SK-N-SH (cell line): ENCODE measurements around the gene PGP. TPM values are rescaled to one million over a fixed set of nuclear protein-coding genes. Genes with fewer than 3 reads are reported as not detected.

ENCODE experiments used
- CTCF ChIA-PET: fragments of 300-600, 350-600 bp; formaldehyde crosslinking; extraction: SDS; loops from one replicate; lab custom pipeline; 2021; lab: Yijun Ruan, JAX
- POLR2A ChIA-PET: fragments of 350-600 bp; sonication (Branson Sonifier 250); formaldehyde crosslinking; extraction: SDS; loops from one replicate; lab custom pipeline; 2020; ENCODE audit warnings: antibody characterized with exemption, inconsistent platforms; lab: Yijun Ruan, JAX
- DNase-seq: peaks from one replicate; pipeline ENCODE4 v3.0.0; 2012
- H2AFZ ChIP-seq: fragments of 200-600 bp; sonication (generic); 2 replicates; pipeline ENCODE4 v1.8.1; 2016; ENCODE audit warnings: antibody characterized with exemption, mild to moderate bottlenecking, low read depth
- H3F3A ChIP-seq: fragments of 200-600 bp; sonication (generic); replicated peaks from 2 replicates; pipeline ENCODE3; 2016; ENCODE audit warnings: antibody characterized with exemption, mild to moderate bottlenecking; ENCODE audit not compliant: insufficient read depth
- H3K27ac ChIP-seq, 2 experiments: fragments of 200-500 bp in 1 of 2; fragments of 200-600 bp in 1 of 2; sonication (Bioruptor generic) in 1 of 2; sonication (generic), shearing (Covaris generic) in 1 of 2; 2 replicates each; pipeline versions ENCODE4 v1.5.1 to v1.6.1; 2014 to 2016; ENCODE audit warnings: low read depth in 2 of 2, inconsistent platforms in 1 of 2, low read length in 1 of 2, mild to moderate bottlenecking in 1 of 2, mixed read lengths in 1 of 2
- H3K27me3 ChIP-seq: fragments of 200-600 bp; sonication (generic), shearing (Covaris generic); 2 replicates; pipeline ENCODE4 v1.6.1; 2016; ENCODE audit warnings: mixed run types; ENCODE audit not compliant: insufficient read depth
- H3K36me3 ChIP-seq, 2 experiments: fragments of 200-500 bp in 1 of 2; fragments of 200-600 bp in 1 of 2; sonication (Bioruptor generic) in 1 of 2; sonication (generic) in 1 of 2; replicated peaks in 1 of 2; 2 replicates each; pipeline versions ENCODE3 to v1.5.1; 2014 to 2016; ENCODE audit warnings: low read length in 1 of 2, mild to moderate bottlenecking in 1 of 2; ENCODE audit not compliant: insufficient read depth in 2 of 2, control insufficient read depth in 1 of 2
- H3K4me1 ChIP-seq, 2 experiments: fragments of 200-500 bp in 1 of 2; fragments of 200-600 bp in 1 of 2; sonication (Bioruptor generic) in 1 of 2; sonication (generic), shearing (Covaris generic) in 1 of 2; 2 replicates each; pipeline versions ENCODE4 v1.5.1 to v1.6.1; 2014 to 2016; ENCODE audit warnings: low read depth in 1 of 2, low read length in 1 of 2, mixed run types in 1 of 2; ENCODE audit not compliant: insufficient read depth in 2 of 2, control insufficient read depth in 1 of 2
- H3K4me2 ChIP-seq: fragments of 200-600 bp; sonication (generic), shearing (Covaris generic); 2 replicates; pipeline ENCODE4 v1.6.1; 2017; ENCODE audit warnings: mixed run types
- H3K4me3 ChIP-seq, 2 experiments: fragments of 200-500 bp in 1 of 2; fragments of 200-600 bp in 1 of 2; sonication (Bioruptor generic) in 1 of 2; sonication (generic), shearing (Covaris generic) in 1 of 2; 2 replicates each; pipeline versions ENCODE4 v1.5.1 to v1.8.1; 2014 to 2016; ENCODE audit warnings: low read depth in 2 of 2, inconsistent platforms in 1 of 2, low read length in 1 of 2, mild to moderate bottlenecking in 1 of 2, mixed read lengths in 1 of 2, moderate library complexity in 1 of 2
- H3K79me2 ChIP-seq: fragments of 200-600 bp; sonication (generic); 2 replicates; pipeline ENCODE4 v1.8.1; 2017; ENCODE audit warnings: mild to moderate bottlenecking; ENCODE audit not compliant: insufficient read depth
- H3K9ac ChIP-seq: fragments of 200-600 bp; sonication (generic); 2 replicates; pipeline ENCODE4 v1.6.1; 2017; ENCODE audit warnings: mixed run types
- H3K9me2 ChIP-seq: fragments of 200-600 bp; sonication (generic); 2 replicates; pipeline ENCODE4 v1.6.1; 2017; ENCODE audit warnings: mixed run types
- H3K9me3 ChIP-seq: fragments of 200-600 bp; sonication (generic); 2 replicates; pipeline ENCODE4 v1.6.1; 2017; ENCODE audit warnings: mixed run types, mild to moderate bottlenecking, moderate library complexity
- H4K20me1 ChIP-seq: fragments of 200-600 bp; sonication (generic); 2 replicates; pipeline ENCODE4 v1.6.1; 2017; ENCODE audit warnings: mild to moderate bottlenecking, mixed run types; ENCODE audit not compliant: insufficient read depth
- FOSL2 ChIP-seq: IDR thresholded peaks from 2 replicates; pipeline ENCODE4 v1.4.0; 2012; ENCODE audit warnings: low read depth, mild to moderate bottlenecking, moderate library complexity, borderline replicate concordance
- NRF1 ChIP-seq: IDR thresholded peaks from 2 replicates; pipeline ENCODE4 v1.6.1; 2012; ENCODE audit warnings: low read depth, mild to moderate bottlenecking, low read length
- RAD21 ChIP-seq: IDR thresholded peaks from 2 replicates; pipeline ENCODE4 v1.6.1; 2012; ENCODE audit warnings: mild to moderate bottlenecking, low read length
- YY1 ChIP-seq: IDR thresholded peaks from 2 replicates; pipeline ENCODE4 v1.4.0; 2012; ENCODE audit warnings: low read depth, mild to moderate bottlenecking
- WGBS: methylation state at CpG from one replicate; pipeline ENCODE4 v1.1.6; 2017; ENCODE audit warnings: low lambda C conversion rate; 5-methylcytosine and 5-hydroxymethylcytosine counted together
- polyA plus RNA-seq, 3 experiments: library from polyadenylated mRNA; depleted of rRNA; stranded (reverse); fragments of >200 nt; gene quantifications; 2 replicates each; pipeline ENCODE4 v1.2.3, GENCODE V29; 2012
- TF ChIP-seq, protein P1 (sequence below): IDR thresholded peaks from 2 replicates; pipeline ENCODE4 v1.6.1; 2012; ENCODE audit warnings: mild to moderate bottlenecking, low read depth, low read length, moderate library complexity
- TF ChIP-seq, protein P2 (sequence below): fragments of 150-350 bp; IDR thresholded peaks from 2 replicates; pipeline ENCODE4 v1.6.1; 2016; ENCODE audit warnings: mild to moderate bottlenecking, low read depth, low read length

Gene PGP
- polyA plus RNA-seq, 1 of the 3 experiments (the other 2 are of a cell fraction) = 10.3 TPM

DNA sequence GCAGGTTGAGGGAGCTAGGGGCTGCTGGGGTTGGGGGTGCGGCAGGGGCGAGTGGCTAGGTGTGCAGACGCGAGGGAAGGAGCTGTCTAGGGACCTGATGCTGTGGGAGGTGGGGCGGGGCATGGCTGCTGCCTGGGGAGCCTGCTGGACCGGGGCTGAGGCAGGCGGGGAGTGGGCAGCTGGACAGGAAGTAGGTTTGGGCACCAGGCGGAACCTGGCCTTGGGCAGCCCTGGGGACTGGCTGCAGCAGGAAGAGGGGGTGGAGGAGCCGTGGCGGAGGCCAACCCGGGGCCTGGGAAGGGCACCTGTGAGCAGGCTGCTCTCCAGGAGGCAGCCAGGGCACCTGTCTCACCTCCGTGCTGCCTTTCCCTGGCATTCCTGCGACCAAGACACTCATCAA lies 15.7 kb upstream of the PGP start:
- no peak overlapping the region for H3K9ac ChIP-seq
- H3K27me3 ChIP-seq = no peaks in the 10 kb centered on the region
- H3K9me2 ChIP-seq = no peaks in the 10 kb centered on the region
- H3K79me2 ChIP-seq = peaks cover 32% of the 10 kb centered on the region
- H3K36me3 ChIP-seq = peaks cover 0 to 67% of the 10 kb centered on the region in 2 experiments
- no peak overlapping the region for H3K4me2 ChIP-seq
- H3K4me1 ChIP-seq = no peaks in the 10 kb centered on the region; a peak in 1 of 4 replicates
- CTCF ChIA-PET = interaction anchor here (0.7 to 1.6 kb wide), 2 partner anchors 12 to 21 kb away, joined by 3 to 5 read pairs; partner anchors contain the start of gene ECI1
- 93% methylated on average over 7 of the region's 13 CpGs for WGBS
- POLR2A ChIA-PET = no interaction called here
- H3K4me3 ChIP-seq = no peak overlapping the region
- no peak overlapping the region for H3K27ac ChIP-seq
- no peak overlapping the region for H2AFZ ChIP-seq
- peaks cover 30% of the 10 kb centered on the region for H4K20me1 ChIP-seq
- no peaks in the 10 kb centered on the region for H3K9me3 ChIP-seq
- no peaks in the 10 kb centered on the region for H3F3A ChIP-seq
- TF ChIP-seq RAD21 = no peak
- TF ChIP-seq NRF1 = no peak
- TF ChIP-seq, protein P1, sequence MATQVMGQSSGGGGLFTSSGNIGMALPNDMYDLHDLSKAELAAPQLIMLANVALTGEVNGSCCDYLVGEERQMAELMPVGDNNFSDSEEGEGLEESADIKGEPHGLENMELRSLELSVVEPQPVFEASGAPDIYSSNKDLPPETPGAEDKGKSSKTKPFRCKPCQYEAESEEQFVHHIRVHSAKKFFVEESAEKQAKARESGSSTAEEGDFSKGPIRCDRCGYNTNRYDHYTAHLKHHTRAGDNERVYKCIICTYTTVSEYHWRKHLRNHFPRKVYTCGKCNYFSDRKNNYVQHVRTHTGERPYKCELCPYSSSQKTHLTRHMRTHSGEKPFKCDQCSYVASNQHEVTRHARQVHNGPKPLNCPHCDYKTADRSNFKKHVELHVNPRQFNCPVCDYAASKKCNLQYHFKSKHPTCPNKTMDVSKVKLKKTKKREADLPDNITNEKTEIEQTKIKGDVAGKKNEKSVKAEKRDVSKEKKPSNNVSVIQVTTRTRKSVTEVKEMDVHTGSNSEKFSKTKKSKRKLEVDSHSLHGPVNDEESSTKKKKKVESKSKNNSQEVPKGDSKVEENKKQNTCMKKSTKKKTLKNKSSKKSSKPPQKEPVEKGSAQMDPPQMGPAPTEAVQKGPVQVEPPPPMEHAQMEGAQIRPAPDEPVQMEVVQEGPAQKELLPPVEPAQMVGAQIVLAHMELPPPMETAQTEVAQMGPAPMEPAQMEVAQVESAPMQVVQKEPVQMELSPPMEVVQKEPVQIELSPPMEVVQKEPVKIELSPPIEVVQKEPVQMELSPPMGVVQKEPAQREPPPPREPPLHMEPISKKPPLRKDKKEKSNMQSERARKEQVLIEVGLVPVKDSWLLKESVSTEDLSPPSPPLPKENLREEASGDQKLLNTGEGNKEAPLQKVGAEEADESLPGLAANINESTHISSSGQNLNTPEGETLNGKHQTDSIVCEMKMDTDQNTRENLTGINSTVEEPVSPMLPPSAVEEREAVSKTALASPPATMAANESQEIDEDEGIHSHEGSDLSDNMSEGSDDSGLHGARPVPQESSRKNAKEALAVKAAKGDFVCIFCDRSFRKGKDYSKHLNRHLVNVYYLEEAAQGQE = no peak
- DNase-seq = no peak

DNA sequence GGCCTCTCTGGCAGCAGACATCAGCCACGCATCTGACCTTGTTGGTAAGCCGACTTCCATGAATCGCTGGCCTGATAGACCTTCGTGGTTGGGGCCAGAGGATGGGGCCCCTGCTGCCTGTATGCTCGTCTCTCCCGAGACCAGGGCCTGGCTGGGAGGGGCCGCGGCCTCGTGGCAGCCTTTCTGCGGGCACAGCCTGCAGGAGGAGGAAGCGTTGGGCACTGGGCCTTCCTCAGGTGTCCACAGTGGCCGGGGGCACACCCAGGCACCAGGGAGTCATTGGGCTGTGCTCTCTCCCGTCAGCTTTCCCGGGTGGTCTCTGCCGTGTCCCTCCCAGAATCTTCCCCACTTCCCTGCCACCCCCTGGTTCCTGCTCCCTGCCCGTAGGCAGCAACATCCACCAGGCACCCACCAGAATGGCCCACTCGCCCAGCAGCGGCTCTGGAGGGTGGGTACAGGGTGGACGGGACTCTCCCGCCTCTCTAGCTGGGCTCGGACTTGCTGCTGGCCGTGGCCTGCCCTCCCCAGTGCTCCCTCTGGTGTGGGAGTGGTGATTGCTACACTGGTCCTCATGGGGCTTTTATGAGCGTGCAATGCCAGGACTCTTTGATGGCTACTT lies 15.1 kb upstream of the PGP start:
- POLR2A ChIA-PET = no interaction called here
- peaks cover 0 to 2% of the 10 kb centered on the region in 2 experiments; a peak in 1 of 4 replicates for H3K4me1 ChIP-seq
- no peaks in the 10 kb centered on the region for H3F3A ChIP-seq
- H3K4me3 ChIP-seq = no peak overlapping the region
- H3K4me2 ChIP-seq = no peak overlapping the region
- no peak overlapping the region for H3K27ac ChIP-seq
- no peak overlapping the region for H3K9ac ChIP-seq
- H3K9me3 ChIP-seq = no peaks in the 10 kb centered on the region
- TF ChIP-seq FOSL2 (no peak), YY1 (no peak)
- TF ChIP-seq, protein P2, sequence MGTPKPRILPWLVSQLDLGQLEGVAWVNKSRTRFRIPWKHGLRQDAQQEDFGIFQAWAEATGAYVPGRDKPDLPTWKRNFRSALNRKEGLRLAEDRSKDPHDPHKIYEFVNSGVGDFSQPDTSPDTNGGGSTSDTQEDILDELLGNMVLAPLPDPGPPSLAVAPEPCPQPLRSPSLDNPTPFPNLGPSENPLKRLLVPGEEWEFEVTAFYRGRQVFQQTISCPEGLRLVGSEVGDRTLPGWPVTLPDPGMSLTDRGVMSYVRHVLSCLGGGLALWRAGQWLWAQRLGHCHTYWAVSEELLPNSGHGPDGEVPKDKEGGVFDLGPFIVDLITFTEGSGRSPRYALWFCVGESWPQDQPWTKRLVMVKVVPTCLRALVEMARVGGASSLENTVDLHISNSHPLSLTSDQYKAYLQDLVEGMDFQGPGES = no peak
- no peak for DNase-seq
- no peaks in the 10 kb centered on the region for H3K27me3 ChIP-seq
- H3K36me3 ChIP-seq = peaks cover 0 to 61% of the 10 kb centered on the region in 2 experiments
- CTCF ChIA-PET = interaction anchor here (0.7 to 1.6 kb wide), 2 partner anchors 12 to 439 kb away, joined by 3 to 5 read pairs; no protein-coding TSS in a partner anchor
- peaks cover 38% of the 10 kb centered on the region for H3K79me2 ChIP-seq
- H3K9me2 ChIP-seq = no peaks in the 10 kb centered on the region
- H2AFZ ChIP-seq = no peak overlapping the region
- peaks cover 30% of the 10 kb centered on the region for H4K20me1 ChIP-seq
- 96% methylated on average over 16 of the region's 23 CpGs for WGBS
